Upper lobe of left lung (tissue), 6 donors: ENCODE measurements around the gene MRAP. TPM values are rescaled to one million over a fixed set of nuclear protein-coding genes. Genes with fewer than 3 reads are reported as not detected.
"Not testable (repeated sequence)": the region's sequence is repeated elsewhere in the genome, so short reads cannot be mapped to it uniquely, and the experiment has no call there.

ENCODE experiments used
- ATAC-seq, 2 donors: fragments of 200-7000 bp; cut with Tn5 transposase; one replicate each; pipeline ENCODE4 v1.9.1; 2022; ENCODE audit warnings: mild to moderate bottlenecking in 2 of 2, moderate library complexity in 2 of 2; ENCODE audit not compliant: low FRiP score in 2 of 2
- DNase-seq, 2 donors: peaks; one replicate each; pipeline ENCODE4 v3.0.0-alpha.2; 2019 to 2020
- H3K27ac ChIP-seq, 4 donors: fragments of 200-600 bp; sonication (generic); one replicate each; pipeline ENCODE4 v1.5.1; 2016 to 2019
- H3K27me3 ChIP-seq, 4 donors: fragments of 200-600 bp; sonication (generic); one replicate each; pipeline ENCODE4 v1.5.1; 2017 to 2019
- H3K36me3 ChIP-seq, 4 donors: fragments of 200-600 bp; sonication (generic); one replicate each; pipeline ENCODE4 v1.5.1; 2016 to 2019
- H3K4me1 ChIP-seq, 4 donors: fragments of 200-600 bp; sonication (generic); one replicate each; pipeline ENCODE4 v1.5.1; 2018 to 2019
- H3K4me3 ChIP-seq, 4 donors: fragments of 200-600 bp; sonication (generic); one replicate each; pipeline ENCODE4 v1.5.1; 2017 to 2019; ENCODE audit warnings: mild to moderate bottlenecking in 2 of 4, moderate library complexity in 1 of 4
- H3K9me3 ChIP-seq, 4 donors: fragments of 200-600 bp; sonication (generic); one replicate each; pipeline ENCODE4 v1.5.1; 2018 to 2019
- EP300 ChIP-seq, 4 donors: sonication (generic); formaldehyde crosslinking; IDR thresholded peaks; one replicate each; pipeline ENCODE4 v1.5.1; 2017; ENCODE audit warnings: antibody characterized with exemption in 4 of 4, control low read depth in 2 of 4
- POLR2A ChIP-seq, 4 donors: fragments of 450-650 bp; IDR thresholded peaks; one replicate each; pipeline ENCODE4 v1.5.1; 2016 to 2017; ENCODE audit warnings: antibody characterized with exemption in 4 of 4, mild to moderate bottlenecking in 2 of 4
- POLR2AphosphoS5 ChIP-seq, 2 donors: sonication (generic); formaldehyde crosslinking; IDR thresholded peaks; one replicate each; pipeline ENCODE4 v1.5.1; 2017; ENCODE audit warnings: antibody characterized with exemption in 2 of 2
- WGBS, 2 donors: methylation state at CpG; one replicate each; pipeline ENCODE4 v1.1.5; 2017 to 2018; 5-methylcytosine and 5-hydroxymethylcytosine counted together
- total RNA-seq, 6 donors: library from RNA; depleted of rRNA in 4 of 6; stranded (reverse); fragments of >200 nt in 4 of 6; gene quantifications; one replicate each; pipeline versions ENCODE4 v1.1.0 to v1.2.1, GENCODE V29; 2016 to 2021
- TF ChIP-seq, protein P1 (sequence below), 6 experiments: fragments of 450-650 bp in 4 of 6; fragments of 200-600 bp in 2 of 6; sonication (generic) in 2 of 6; IDR thresholded peaks; one replicate each; pipeline ENCODE4 v1.5.1; 2016 to 2019; ENCODE audit warnings: antibody characterized with exemption in 6 of 6
- donor health status: DM: no; HTN: no; CAD: no; lungs with moderate emphysema.
- donor health status: DM: no; HTN: yes; CAD: no; lungs with severe emphysema.

MRAP gene
- total RNA-seq, 6 donors from 2014 or later = 0.46 to 2.3 (median 0.54) TPM; not detected in 3

- H3K27ac ChIP-seq = no peak overlapping the region
Measured at GRCh38 chr21:32256251-32256650, 42.4 kb upstream of the MRAP start.

GRCh38 chr21:32256873-32257620, 41.6 kb upstream of the MRAP start:
- no peaks in the 10 kb centered on the region for H3K27me3 ChIP-seq
- no peak overlapping the region for H3K4me3 ChIP-seq
- H3K36me3 ChIP-seq = no peaks in the 10 kb centered on the region
- no peak overlapping the region for H3K27ac ChIP-seq
- WGBS, 2 donors = 38 to 60% methylated on average over 8 to 9 of the region's 9 CpGs
- DNase-seq (peak in 1 of 2 donors; percentile 60), ATAC-seq (peak; percentile 35 to 77)
- TF ChIP-seq EP300 (IDR thresholded peaks at IDR 0.05) = no peak
- TF ChIP-seq POLR2AphosphoS5 (IDR thresholded peaks at IDR 0.05) = peak in 1 of 2 donors; percentile 31
- TF ChIP-seq POLR2A (IDR thresholded peaks at IDR 0.05) = no peak
- peaks cover 0 to 4% (median 1%) of the 10 kb centered on the region in 4 donors for H3K4me1 ChIP-seq
- no peaks in the 10 kb centered on the region for H3K9me3 ChIP-seq

More at GRCh38 chr21:32256251-32256650, 42.4 kb upstream of the MRAP start:
- H3K9me3 ChIP-seq = no peaks in the 10 kb centered on the region
- DNase-seq (no peak), ATAC-seq (no peak)
- 83 to 85% methylated on average over 12 of the region's 12 CpGs for WGBS, 2 donors
- no peak overlapping the region for H3K4me3 ChIP-seq
- no peaks in the 10 kb centered on the region for H3K27me3 ChIP-seq
- peaks cover 0 to 4% (median 1%) of the 10 kb centered on the region in 4 donors for H3K4me1 ChIP-seq
- no peaks in the 10 kb centered on the region for H3K36me3 ChIP-seq
- TF ChIP-seq POLR2A (IDR thresholded peaks at IDR 0.05) = no peak
- TF ChIP-seq, protein P1, sequence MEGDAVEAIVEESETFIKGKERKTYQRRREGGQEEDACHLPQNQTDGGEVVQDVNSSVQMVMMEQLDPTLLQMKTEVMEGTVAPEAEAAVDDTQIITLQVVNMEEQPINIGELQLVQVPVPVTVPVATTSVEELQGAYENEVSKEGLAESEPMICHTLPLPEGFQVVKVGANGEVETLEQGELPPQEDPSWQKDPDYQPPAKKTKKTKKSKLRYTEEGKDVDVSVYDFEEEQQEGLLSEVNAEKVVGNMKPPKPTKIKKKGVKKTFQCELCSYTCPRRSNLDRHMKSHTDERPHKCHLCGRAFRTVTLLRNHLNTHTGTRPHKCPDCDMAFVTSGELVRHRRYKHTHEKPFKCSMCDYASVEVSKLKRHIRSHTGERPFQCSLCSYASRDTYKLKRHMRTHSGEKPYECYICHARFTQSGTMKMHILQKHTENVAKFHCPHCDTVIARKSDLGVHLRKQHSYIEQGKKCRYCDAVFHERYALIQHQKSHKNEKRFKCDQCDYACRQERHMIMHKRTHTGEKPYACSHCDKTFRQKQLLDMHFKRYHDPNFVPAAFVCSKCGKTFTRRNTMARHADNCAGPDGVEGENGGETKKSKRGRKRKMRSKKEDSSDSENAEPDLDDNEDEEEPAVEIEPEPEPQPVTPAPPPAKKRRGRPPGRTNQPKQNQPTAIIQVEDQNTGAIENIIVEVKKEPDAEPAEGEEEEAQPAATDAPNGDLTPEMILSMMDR (IDR thresholded peaks at IDR 0.05) = no peak

DNA sequence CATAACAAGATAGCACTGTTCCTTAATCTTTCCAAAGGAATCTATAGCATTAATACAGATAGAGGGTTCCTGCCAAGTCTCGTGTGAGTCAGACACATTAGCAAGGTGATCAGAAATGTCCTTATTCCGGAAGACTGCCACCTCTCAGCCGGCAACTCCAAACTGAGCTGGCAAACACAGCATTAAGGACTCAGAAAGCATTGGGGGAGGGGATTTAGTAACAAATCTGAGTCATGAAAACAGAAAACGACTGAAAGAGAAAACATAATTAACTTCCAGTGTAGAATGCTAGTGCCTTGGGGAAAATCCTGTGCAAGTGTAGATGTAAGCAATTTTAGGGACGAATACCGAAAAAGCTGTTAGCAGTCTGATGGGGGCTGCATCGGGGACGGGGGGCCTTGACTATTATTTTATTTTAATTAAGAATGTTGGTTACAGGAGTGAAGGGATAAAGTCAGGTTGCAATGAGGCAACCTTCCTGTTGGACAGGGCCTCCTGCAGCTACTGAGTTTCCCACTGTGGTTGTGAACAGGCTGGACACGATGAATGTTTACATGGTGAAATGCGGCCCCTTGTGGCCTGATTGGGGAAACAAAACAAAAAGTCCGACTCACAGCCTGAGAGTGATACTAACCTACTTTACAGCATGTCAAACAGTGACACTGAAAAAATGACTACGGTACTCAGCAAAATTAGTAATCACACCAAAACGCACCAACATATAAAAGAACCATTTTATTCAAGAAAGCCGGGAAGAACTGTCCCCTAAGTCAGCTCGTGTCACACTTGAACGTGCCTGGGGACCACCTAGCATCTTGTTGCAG, 40.5 kb upstream of the MRAP start:
- no peak overlapping the region for H3K4me3 ChIP-seq
- H3K4me1 ChIP-seq = peaks cover 0 to 4% (median 1%) of the 10 kb centered on the region in 4 donors
- no peaks in the 10 kb centered on the region for H3K9me3 ChIP-seq
- DNase-seq (peak in 1 of 2 donors; percentile 69), ATAC-seq (peak; percentile 81 to 89)
- 46% methylated on average over 16 of the region's 16 CpGs for WGBS, 2 donors
- H3K27ac ChIP-seq = no peak overlapping the region
- no peak for TF ChIP-seq POLR2AphosphoS5 (IDR thresholded peaks at IDR 0.05)
- TF ChIP-seq, protein P1 (IDR thresholded peaks at IDR 0.05) = peak in 5 of 6 experiments; percentile 43 to 76 (median 73)
- TF ChIP-seq EP300 (IDR thresholded peaks at IDR 0.05) = no peak
- H3K36me3 ChIP-seq = no peaks in the 10 kb centered on the region
- H3K27me3 ChIP-seq = no peaks in the 10 kb centered on the region

GRCh38 chr21:32258786-32259048, 39.9 kb upstream of the MRAP start:
- DNase-seq, H3K4me3 ChIP-seq, H3K27me3 ChIP-seq, ATAC-seq, H3K9me3 ChIP-seq, H3K27ac ChIP-seq, H3K36me3 ChIP-seq, H3K4me1 ChIP-seq: not testable (repeated sequence)
- 84 to 88% methylated on average over 5 of the region's 5 CpGs for WGBS, 2 donors

- H3K9me3 ChIP-seq = no peaks in the 10 kb centered on the region
- ATAC-seq = no peak
- TF ChIP-seq EP300 (IDR thresholded peaks at IDR 0.05) (no peak), POLR2A (IDR thresholded peaks at IDR 0.05) (no peak), POLR2AphosphoS5 (IDR thresholded peaks at IDR 0.05) (no peak)
- TF ChIP-seq, protein P1 (IDR thresholded peaks at IDR 0.05) = no peak
- WGBS, 2 donors = 65 to 73% methylated on average over 2 of the region's 2 CpGs
- H3K27me3 ChIP-seq = no peaks in the 10 kb centered on the region
- H3K36me3 ChIP-seq = no peaks in the 10 kb centered on the region
- H3K4me3 ChIP-seq = no peak overlapping the region
- H3K27ac ChIP-seq = no peak overlapping the region
- H3K4me1 ChIP-seq = peaks cover 0 to 4% (median 1%) of the 10 kb centered on the region in 4 donors
- DNase-seq = no peak
Measured at GRCh38 chr21:32260130-32260529, 38.5 kb upstream of the MRAP start.
